GM21737 (cell line): ENCODE data around the gene BASP1.
"Not testable (repeated sequence)": the region's sequence is repeated elsewhere in the genome, so short reads cannot be mapped to it uniquely, and the experiment has no call there.

Source experiments
- ATAC-seq: cut with Tn5 transposase; IDR thresholded peaks from one replicate; pipeline ENCODE4 v1.9.1; 2021; ENCODE audit warnings: mild to moderate bottlenecking, moderate library complexity; ENCODE audit not compliant: unreplicated experiment

BASP1 gene

DNA sequence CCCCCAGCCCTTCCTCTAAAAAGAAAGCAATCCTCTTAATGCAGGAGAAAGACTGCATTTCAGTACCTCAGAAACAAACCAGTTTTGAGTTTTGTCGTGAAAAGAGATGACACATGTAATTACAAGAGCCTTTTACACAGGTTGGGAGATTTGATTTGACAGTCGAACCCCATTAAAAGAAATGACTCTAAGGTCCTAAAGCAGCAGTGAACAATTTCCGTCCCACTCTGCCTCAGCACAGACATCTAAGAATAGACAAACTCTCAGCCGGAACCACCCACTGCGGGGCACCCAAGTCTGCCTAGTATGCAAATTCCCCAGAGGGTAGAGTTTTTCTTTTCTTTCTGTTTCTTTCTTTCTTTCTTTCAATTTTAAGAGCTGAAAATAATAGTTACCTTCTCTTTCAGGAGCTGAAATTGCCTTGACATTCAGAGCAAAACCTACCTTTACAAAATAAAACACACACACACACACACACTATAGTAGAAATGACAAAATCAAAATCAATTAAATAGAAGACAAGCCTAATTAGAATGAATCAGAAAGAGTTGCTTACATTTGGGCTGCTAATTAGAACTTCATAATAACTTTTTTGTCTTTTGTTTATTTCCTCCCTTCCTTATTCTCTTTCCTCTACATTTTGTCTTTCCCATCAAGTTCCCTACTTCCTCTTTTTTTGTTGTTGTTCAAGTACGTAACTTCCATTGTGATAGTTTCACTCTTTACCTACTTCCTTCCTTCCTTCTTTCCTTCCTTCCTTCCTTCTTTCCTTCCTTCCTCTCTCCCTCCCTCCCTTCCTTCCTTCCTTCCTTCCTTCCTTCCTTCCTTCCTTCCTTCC lies 65.1 kb downstream of the BASP1 start:
- ATAC-seq: peak; percentile 97

DNA sequence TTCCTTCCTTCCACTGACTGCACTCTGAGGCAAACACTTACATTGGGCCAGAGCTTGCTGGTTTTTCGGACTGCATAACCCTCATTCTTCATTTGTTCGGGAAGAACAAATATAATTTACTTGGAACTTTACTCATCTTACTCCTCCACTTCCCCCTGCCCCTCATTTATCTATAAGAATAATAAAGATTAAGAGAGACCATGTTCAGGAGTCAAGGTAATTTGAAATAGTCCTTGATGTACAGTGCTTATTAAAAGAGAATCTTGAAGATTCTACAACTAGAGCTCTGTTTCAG lies 65.6 kb downstream of the BASP1 start:
- no peak for ATAC-seq

- ATAC-seq: no peak
Measured at GRCh38 chr5:17287501-17288155, 70.2 kb downstream of the BASP1 start.

GRCh38 chr5:17288570-17288969 lies 71.1 kb downstream of the BASP1 start:
- ATAC-seq: no peak

DNA sequence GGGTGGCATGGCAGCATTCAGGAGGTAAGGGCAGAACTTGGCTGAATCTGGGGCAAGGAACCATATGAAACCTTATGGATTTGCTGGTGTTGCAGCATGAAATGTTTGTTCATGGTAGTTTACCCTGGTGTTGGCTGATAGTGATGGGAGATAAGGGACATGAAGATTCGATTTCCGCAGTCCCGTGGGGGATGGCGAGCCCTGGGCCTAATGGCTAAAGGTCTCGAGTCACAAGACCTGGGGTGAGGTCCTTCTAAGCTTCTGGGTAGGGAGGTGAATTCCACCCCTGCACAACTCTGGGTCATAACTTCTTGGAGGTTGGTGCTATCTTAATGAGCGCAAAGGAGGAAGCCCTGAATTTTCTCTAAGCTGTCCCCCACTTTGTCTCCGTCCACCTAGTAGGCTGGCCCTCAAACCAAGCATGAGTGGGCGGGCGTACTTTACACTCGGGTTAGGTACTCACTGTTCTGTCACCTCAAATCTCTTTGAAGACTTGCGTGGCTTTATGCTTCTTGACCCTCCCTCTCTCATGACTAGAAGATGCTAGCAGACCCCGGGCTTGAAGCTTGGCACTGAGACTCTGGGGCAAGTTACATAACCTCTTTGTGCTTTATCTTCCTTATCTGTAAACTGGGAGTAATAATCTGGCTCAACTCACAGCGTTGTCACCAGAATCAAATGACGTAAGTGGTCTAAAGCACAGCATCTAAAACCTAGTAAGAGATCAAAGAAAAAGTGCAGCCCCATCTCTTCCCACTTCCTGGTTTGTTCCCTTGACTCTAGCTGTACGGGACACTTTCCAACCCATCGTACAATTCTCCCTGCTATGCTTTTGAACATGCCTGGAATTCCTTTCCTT lies 72.5 kb downstream of the BASP1 start:
- ATAC-seq: no peak

GRCh38 chr5:17290540-17290974 lies 73.1 kb downstream of the BASP1 start:
- no peak for ATAC-seq

- ATAC-seq: no peak
Measured at GRCh38 chr5:17292434-17293015, 75.1 kb downstream of the BASP1 start.

DNA sequence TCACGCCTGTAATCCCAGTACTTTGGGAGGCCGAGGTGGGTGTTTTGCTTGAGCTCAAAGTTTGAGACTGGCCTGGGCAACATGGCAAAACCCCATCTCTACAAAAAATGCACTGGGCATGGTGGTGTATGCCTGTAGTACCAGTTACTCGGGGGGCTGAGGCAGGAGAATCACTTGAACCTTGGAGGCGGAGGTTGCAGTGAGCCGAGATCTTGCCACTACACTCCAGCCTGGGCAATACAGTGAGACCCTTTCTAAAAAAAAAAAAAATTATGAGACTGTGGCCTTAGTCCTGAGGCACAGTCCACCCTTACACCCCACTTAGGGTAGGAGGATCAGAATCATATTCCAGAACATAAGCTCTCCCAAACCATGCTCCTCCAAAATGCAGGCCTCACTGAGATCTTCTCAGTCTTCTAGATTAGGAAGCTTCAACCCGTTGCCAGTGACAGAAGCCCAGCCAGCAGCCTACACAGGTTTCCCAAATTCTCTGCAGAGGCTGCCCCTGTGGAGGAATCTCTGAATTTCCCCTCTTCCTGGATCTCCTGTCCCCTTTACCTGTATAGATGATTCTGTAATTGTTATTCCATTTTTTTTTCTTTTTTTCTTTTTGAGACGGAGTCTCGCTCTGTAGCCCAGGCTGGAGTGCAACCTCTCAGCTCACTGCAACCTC lies 77.3 kb downstream of the BASP1 start:
- no peak for ATAC-seq

GRCh38 chr5:17295671-17296070 lies 78.2 kb downstream of the BASP1 start:
- no peak for ATAC-seq

DNA sequence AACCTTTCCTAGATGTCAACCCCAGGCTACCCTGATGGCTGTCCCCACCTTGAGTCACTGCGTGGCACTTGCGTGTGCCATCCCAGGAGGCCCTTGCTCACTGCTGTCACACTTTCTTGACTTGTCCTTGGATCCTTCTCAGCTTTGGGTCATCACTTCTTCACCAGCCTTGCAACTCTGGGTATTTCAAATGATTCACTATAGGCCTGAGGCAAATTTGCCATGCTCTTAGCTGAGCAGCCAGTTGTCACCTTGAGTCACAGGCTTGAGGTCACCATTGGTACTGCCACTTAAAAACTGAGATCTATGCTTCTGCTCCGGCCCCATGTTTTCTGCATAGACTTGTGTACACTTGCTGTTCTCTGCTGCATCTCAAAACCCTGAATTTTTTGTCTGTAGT lies 84.7 kb downstream of the BASP1 start:
- no peak for ATAC-seq

GRCh38 chr5:17302604-17303003 lies 85.2 kb downstream of the BASP1 start:
- ATAC-seq: no peak

GRCh38 chr5:17304282-17304681 lies 86.9 kb downstream of the BASP1 start:
- ATAC-seq: no peak

DNA sequence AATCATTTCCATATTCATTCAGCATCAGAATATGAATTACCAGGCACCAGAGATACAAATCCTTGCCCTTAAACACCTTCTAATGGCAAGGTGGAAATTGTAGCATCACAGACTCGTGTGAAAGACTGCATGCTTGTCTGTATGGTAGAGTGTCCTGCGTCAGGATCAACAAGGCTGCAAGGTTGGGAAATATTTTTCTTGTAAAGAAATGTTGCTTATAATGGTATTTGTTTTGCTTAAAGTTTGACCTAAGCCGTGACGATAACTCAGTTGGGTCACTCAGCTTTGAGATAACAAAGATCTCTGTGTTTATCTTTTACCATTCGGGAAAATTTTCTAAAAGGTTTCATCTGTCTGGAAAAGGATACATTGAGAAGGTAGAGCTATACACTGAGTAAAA lies 87.6 kb downstream of the BASP1 start:
- no peak for ATAC-seq

- ATAC-seq: no peak
Measured at GRCh38 chr5:17305964-17306725, 88.7 kb downstream of the BASP1 start.

DNA sequence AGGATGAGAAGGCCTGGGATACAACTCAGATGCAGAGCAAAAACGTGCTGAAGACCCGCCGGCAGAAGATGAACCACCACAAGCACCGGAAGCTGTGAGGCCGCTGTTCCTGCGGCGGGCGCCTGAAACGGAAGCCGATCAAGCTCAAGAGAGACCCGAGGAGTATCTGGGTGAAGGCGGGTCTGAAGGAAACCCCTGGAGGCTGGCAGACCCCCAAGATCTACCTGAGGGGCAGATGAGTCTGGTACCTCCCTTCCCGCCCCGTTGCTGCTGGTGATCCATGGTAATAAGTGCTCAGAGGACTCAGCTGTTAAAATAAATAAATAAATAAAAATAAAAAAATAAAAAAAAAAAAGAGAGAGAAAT lies 89.3 kb downstream of the BASP1 start:
- no peak for ATAC-seq

- not testable (repeated sequence) for ATAC-seq
Measured at GRCh38 chr5:17307440-17307839, 90.0 kb downstream of the BASP1 start.

DNA sequence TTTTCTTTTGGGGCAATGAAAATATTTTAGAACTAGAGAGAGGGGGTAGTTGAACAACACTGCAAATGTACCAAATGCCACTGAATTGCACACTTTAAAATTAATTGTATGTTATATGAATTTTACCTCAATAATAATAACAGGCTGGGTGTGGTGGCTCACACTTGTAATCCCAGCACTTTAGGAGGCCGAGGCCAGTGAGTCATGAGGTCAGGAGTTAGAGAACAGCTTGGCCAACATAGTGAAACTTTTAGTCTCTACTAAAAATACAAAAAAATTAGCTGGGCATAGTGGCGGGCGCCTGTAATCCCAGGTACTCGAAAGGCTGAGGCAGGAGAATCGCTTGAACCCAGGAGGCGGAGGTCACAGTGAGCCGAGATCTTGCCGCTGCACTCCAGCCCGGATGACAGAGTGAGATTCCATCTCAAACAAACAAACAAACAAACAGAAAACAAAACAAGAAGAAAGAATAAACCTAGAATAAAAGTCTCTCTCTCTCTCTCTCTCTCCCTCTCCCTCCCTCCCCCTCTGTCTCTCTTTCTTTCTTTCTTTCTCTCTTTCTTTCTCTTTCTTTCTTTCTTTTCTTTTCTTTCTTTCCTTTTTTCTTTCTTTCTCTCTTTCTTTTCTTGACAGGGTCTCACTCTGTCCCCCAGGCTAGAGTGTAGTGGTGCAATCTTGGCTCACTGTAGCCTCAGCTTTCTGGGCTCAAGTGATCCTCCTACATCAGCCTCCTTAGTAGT lies 91.1 kb downstream of the BASP1 start:
- no peak for ATAC-seq

DNA sequence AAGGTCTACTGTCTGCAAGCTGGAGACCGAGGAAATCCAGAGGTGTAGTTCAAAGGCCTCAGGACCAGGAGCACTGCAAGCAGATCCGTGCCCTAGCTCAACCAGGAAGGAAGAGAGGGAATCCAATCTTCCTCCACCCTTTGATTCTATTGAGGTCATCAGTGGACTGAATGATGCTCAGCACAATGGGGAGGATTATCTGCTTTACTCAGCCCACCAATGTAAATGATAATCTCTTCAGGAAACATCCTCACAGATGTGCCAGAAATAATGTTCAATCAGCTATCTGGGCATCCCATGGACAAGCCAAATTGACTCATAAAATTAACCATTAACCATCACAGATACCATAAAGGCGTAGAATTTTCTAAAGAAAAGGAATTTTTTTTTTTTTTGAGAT lies 92.0 kb downstream of the BASP1 start:
- ATAC-seq: no peak

GRCh38 chr5:17310502-17310901 lies 93.1 kb downstream of the BASP1 start:
- ATAC-seq: not testable (repeated sequence)
